Right lobe of liver (tissue), 4 donors: Measurements from ENCODE around the gene ZNF385A.
A peak's percentile ranks its signal among the peaks of the same experiment; 100 is the strongest.

ENCODE experiments used
- CTCF ChIP-seq, 4 donors: fragments of 200-600 bp in 3 of 4; fragments of 450-650 bp in 1 of 4; IDR thresholded peaks; one replicate each; pipeline versions ENCODE4 v1.5.1 to v1.8.0; 2016 to 2022; ENCODE audit warnings: antibody characterized with exemption in 4 of 4, mild to moderate bottlenecking in 2 of 4
- POLR2A ChIP-seq: fragments of 450-650 bp; IDR thresholded peaks from one replicate; pipeline ENCODE4 v1.6.1; 2017; ENCODE audit warnings: antibody characterized with exemption, mild to moderate bottlenecking
- donor health status: DM: no; HTN: no; CAD: no.
- donor health status: DM: no; HTN: no; CAD: no.
- donor health status: DM: no; HTN: yes; CAD: no.

- TF ChIP-seq CTCF (IDR thresholded peaks at IDR 0.05) (peak in 1 of 4 donors; percentile 19), POLR2A (no peak)
Observed at GRCh38 chr12:54415221-54415929, 30.8 kb upstream of the ZNF385A start.
